ENCODE measurements around the gene AFF3. TPM values are rescaled to one million over a fixed set of nuclear protein-coding genes. Genes with fewer than 3 reads are reported as not detected.

Gene AFF3
- total RNA-seq, 1 experiment from 2014 or later, result 0.61 TPM

DNA sequence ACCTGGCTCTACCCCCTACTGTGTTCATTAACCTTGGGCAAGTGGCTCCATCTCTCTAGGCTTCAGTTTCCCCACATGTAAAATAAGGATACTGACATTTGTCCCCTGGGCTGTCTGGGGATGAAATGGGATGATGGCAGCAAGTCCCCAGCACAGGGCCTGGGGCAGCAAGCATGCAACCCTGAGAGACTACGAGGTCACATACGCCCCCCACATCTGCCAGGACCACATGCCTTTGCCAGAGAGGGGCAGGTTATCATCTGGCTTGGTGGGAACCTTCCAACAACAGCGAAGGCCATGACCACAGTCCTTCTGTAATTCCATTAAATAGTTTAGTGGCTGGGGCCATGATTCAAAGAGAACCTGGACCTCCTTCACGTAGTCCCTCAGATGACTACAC lies 506.7 kb downstream of the AFF3 start:
- Histone ChIP-seq H3K9me2 (ENCODE audit: insufficient read depth) (no peaks in the 10 kb centered on the region), H3K79me2 (ENCODE audit: insufficient read depth, low read length) (no peaks in the 10 kb centered on the region), H3K9ac (ENCODE audit: low read length) (no peak overlapping the region), H3K9me3 (ENCODE audit: control insufficient read depth in 1 of 2, insufficient read depth in 1 of 2, low read depth in 1 of 2, low read length in 2 of 2) (no peaks in the 10 kb centered on the region), H3K4me2 (ENCODE audit: low read length) (no peak overlapping the region), H3K4me3 (replicated peaks in 1 of 2; ENCODE audit: low read depth in 1 of 2, low read length in 2 of 2) (no peak overlapping the region), H2AFZ (ENCODE audit: low read depth, low read length, poor library complexity, severe bottlenecking) (no peak overlapping the region), H3K4me1 (ENCODE audit: control insufficient read depth in 1 of 2, insufficient read depth in 2 of 2, low read length in 2 of 2) (no peaks in the 10 kb centered on the region), H4K20me1 (ENCODE audit: insufficient read depth) (no peaks in the 10 kb centered on the region), H3K27ac (ENCODE audit: low read depth, low read length) (no peak overlapping the region), H3K27me3 (ENCODE audit: insufficient read depth, low read length) (no peaks in the 10 kb centered on the region; the same call in 1 of the 2 replicates), H3K36me3 (ENCODE audit: control insufficient read depth in 1 of 2, insufficient read depth in 2 of 2, low read length in 2 of 2) (no peaks in the 10 kb centered on the region)
- ChIA-PET CTCF (no interaction called here), POLR2A (no interaction called here), RAD21 (ENCODE audit: low non-redundant PET in 1 of 2, low total read pairs in 2 of 2, uncharacterized antibody in 2 of 2, unreplicated experiment in 2 of 2) (no interaction called here)
- no peak for TF ChIP-seq ZFX (IDR thresholded peaks at IDR 0.05)
- TF ChIP-seq SP1 (IDR thresholded peaks at IDR 0.05; ENCODE audit: low read depth), result no peak
- TF ChIP-seq, protein P1, sequence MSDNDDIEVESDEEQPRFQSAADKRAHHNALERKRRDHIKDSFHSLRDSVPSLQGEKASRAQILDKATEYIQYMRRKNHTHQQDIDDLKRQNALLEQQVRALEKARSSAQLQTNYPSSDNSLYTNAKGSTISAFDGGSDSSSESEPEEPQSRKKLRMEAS (IDR thresholded peaks at IDR 0.05), result no peak
- no peak for TF ChIP-seq FOSL1 (IDR thresholded peaks at IDR 0.05; ENCODE audit: low read depth)
- intact Hi-C loops (cut with micrococcal nuclease), result no loop called here
- no peak for ATAC-seq
- DNase-seq (ENCODE audit: low read depth, low spot score), result no peak
- BruUV-seq (replicated peaks), result no TSS peak

- ATAC-seq (no peak), DNase-seq (ENCODE audit: low read depth, low spot score) (no peak)
- H3K4me1 ChIP-seq (ENCODE audit: control insufficient read depth in 1 of 2, insufficient read depth in 2 of 2, low read length in 2 of 2), result no peaks in the 10 kb centered on the region
- no TSS peak for BruUV-seq (replicated peaks)
- H3K9ac ChIP-seq (ENCODE audit: low read length), result no peak overlapping the region
- H3K79me2 ChIP-seq (ENCODE audit: insufficient read depth, low read length), result no peaks in the 10 kb centered on the region
- no peak overlapping the region for H2AFZ ChIP-seq (ENCODE audit: low read depth, low read length, poor library complexity, severe bottlenecking)
- H3K36me3 ChIP-seq (ENCODE audit: control insufficient read depth in 1 of 2, insufficient read depth in 2 of 2, low read length in 2 of 2), result no peaks in the 10 kb centered on the region
- H3K9me2 ChIP-seq (ENCODE audit: insufficient read depth), result no peaks in the 10 kb centered on the region
- no peak overlapping the region for H3K27ac ChIP-seq (ENCODE audit: low read depth, low read length)
- no peaks in the 10 kb centered on the region for H4K20me1 ChIP-seq (ENCODE audit: insufficient read depth)
- intact Hi-C loops (cut with micrococcal nuclease), result no loop called here
- no peaks in the 10 kb centered on the region for H3K9me3 ChIP-seq (ENCODE audit: control insufficient read depth in 1 of 2, insufficient read depth in 1 of 2, low read depth in 1 of 2, low read length in 2 of 2)
- no peak overlapping the region for H3K4me2 ChIP-seq (ENCODE audit: low read length)
- ChIA-PET POLR2A (no interaction called here), RAD21 (ENCODE audit: low non-redundant PET in 1 of 2, low total read pairs in 2 of 2, uncharacterized antibody in 2 of 2, unreplicated experiment in 2 of 2) (no interaction called here), CTCF (no interaction called here)
- H3K27me3 ChIP-seq (ENCODE audit: insufficient read depth, low read length), result peaks cover 2% of the 10 kb centered on the region
- no peak overlapping the region for H3K4me3 ChIP-seq (replicated peaks in 1 of 2; ENCODE audit: low read depth in 1 of 2, low read length in 2 of 2)
- TF ChIP-seq ATF3 (IDR thresholded peaks at IDR 0.05) (no peak), CEBPB (IDR thresholded peaks at IDR 0.05; ENCODE audit: low read depth) (no peak), CBX3 (IDR thresholded peaks at IDR 0.05; ENCODE audit: low read depth) (no peak), ZFX (IDR thresholded peaks at IDR 0.05) (no peak), ELF1 (IDR thresholded peaks at IDR 0.05; ENCODE audit: borderline replicate concordance, low read depth) (no peak), SRF (IDR thresholded peaks at IDR 0.05; ENCODE audit: low read depth) (no peak), POLR2A (IDR thresholded peaks at IDR 0.05; ENCODE audit: borderline replicate concordance, extremely low read depth, insufficient read depth, insufficient read length) (no peak), FOSL1 (IDR thresholded peaks at IDR 0.05; ENCODE audit: low read depth) (no peak), CTCF (IDR thresholded peaks at IDR 0.05 in 2 of 3, conservative IDR thresholded peaks at IDR 0.05 in 1 of 3; ENCODE audit: borderline replicate concordance in 1 of 3, insufficient read depth in 1 of 3, low read depth in 2 of 3, low read length in 2 of 3) (no peak), EGR1 (IDR thresholded peaks at IDR 0.05; ENCODE audit: low read depth) (no peak), REST (IDR thresholded peaks at IDR 0.05; ENCODE audit: low read depth) (no peak), SP1 (IDR thresholded peaks at IDR 0.05; ENCODE audit: low read depth) (no peak)
- TF ChIP-seq, protein P2, sequence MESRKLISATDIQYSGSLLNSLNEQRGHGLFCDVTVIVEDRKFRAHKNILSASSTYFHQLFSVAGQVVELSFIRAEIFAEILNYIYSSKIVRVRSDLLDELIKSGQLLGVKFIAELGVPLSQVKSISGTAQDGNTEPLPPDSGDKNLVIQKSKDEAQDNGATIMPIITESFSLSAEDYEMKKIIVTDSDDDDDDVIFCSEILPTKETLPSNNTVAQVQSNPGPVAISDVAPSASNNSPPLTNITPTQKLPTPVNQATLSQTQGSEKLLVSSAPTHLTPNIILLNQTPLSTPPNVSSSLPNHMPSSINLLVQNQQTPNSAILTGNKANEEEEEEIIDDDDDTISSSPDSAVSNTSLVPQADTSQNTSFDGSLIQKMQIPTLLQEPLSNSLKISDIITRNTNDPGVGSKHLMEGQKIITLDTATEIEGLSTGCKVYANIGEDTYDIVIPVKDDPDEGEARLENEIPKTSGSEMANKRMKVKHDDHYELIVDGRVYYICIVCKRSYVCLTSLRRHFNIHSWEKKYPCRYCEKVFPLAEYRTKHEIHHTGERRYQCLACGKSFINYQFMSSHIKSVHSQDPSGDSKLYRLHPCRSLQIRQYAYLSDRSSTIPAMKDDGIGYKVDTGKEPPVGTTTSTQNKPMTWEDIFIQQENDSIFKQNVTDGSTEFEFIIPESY (IDR thresholded peaks at IDR 0.05; ENCODE audit: extremely low read depth, insufficient replicate concordance, low read length), result no peak
Measured at GRCh38 chr2:99634234-99634633, 508.2 kb downstream of the AFF3 start.

Data from HCT116 (cell line).